WTC11 (cell line): ENCODE results near the gene KIF3C. TPM values are rescaled to one million over a fixed set of nuclear protein-coding genes. Genes with fewer than 3 reads are reported as not detected.
A peak's percentile ranks its signal among the peaks of the same experiment; 100 is the strongest.
"Not testable (repeated sequence)": the region's sequence is repeated elsewhere in the genome, so short reads cannot be mapped to it uniquely, and the experiment has no call there.

Source experiments
- ATAC-seq: fragments of 200-7000 bp; cut with Tn5 transposase; 2 replicates; pipeline ENCODE4 v1.10.0; 2021; ENCODE audit warnings: mild to moderate bottlenecking, moderate library complexity
- CTCF ChIA-PET: fragments of 300-600 bp; sonication (Branson Sonifier 250); formaldehyde crosslinking; loops from one replicate; lab custom pipeline; 2021; ENCODE audit warnings: antibody characterized with exemption; lab: Charles Lee
- POLR2A ChIA-PET: fragments of 350-600 bp; sonication (Branson Sonifier 250); formaldehyde crosslinking; loops from one replicate; lab custom pipeline; 2021; ENCODE audit warnings: antibody characterized with exemption; lab: Charles Lee
- DNase-seq: peaks from one replicate; pipeline ENCODE4 v3.0.0; 2021; ENCODE audit warnings: low spot score
- H3K27ac Mint-ChIP-seq: 2 replicates; pipeline ENCODE4 v1.8.0; 2021; ENCODE audit warnings: mixed read lengths
- H3K27me3 Mint-ChIP-seq: 2 replicates; pipeline ENCODE4 v1.8.0; 2021; ENCODE audit warnings: low read depth, mild to moderate bottlenecking, moderate library complexity, mixed read lengths
- H3K36me3 Mint-ChIP-seq: 2 replicates; pipeline ENCODE4 v1.8.0; 2021; ENCODE audit warnings: mixed read lengths
- H3K4me1 Mint-ChIP-seq: 2 replicates; pipeline ENCODE4 v1.8.0; 2022; ENCODE audit warnings: mixed read lengths
- H3K4me3 Mint-ChIP-seq: 2 replicates; pipeline ENCODE4 v1.8.0; 2021; ENCODE audit warnings: mild to moderate bottlenecking, moderate library complexity, mixed read lengths
- H3K9me3 Mint-ChIP-seq: 2 replicates; pipeline ENCODE4 v1.8.0; 2021; ENCODE audit warnings: mixed read lengths
- CDX4 ChIP-seq: fragments of 250-450 bp; sonication (Bioruptor Pico); IDR thresholded peaks from 2 replicates; pipeline ENCODE4 v1.9.0; 2021; ENCODE audit warnings: moderate library complexity, mild to moderate bottlenecking, inconsistent platforms, borderline replicate concordance
- CREM ChIP-seq: sonication (generic); formaldehyde crosslinking; IDR thresholded peaks from 2 replicates; pipeline ENCODE4 v1.8.1; 2022; ENCODE audit warnings: mild to moderate bottlenecking, missing genetic modification reagents, moderate library complexity
- E2F1 ChIP-seq: sonication (generic); formaldehyde crosslinking; IDR thresholded peaks from 2 replicates; pipeline ENCODE4 v1.8.0; 2022; ENCODE audit warnings: mild to moderate bottlenecking, missing genetic modification reagents
- ESRRA ChIP-seq: sonication (generic); formaldehyde crosslinking; IDR thresholded peaks from 2 replicates; pipeline ENCODE4 v1.8.1; 2022; ENCODE audit warnings: mild to moderate bottlenecking, missing genetic modification reagents, borderline replicate concordance
- ETV6 ChIP-seq: sonication (generic); formaldehyde crosslinking; IDR thresholded peaks from 2 replicates; pipeline ENCODE4 v1.8.1; 2022; ENCODE audit warnings: mild to moderate bottlenecking, missing genetic modification reagents
- FOXK1 ChIP-seq: sonication (generic); formaldehyde crosslinking; IDR thresholded peaks from 2 replicates; pipeline ENCODE4 v1.8.0; 2022; ENCODE audit warnings: mild to moderate bottlenecking, moderate library complexity, missing genetic modification reagents
- GABPB1 ChIP-seq: sonication (generic); formaldehyde crosslinking; IDR thresholded peaks from 2 replicates; pipeline ENCODE4 v1.8.1; 2023; ENCODE audit warnings: mild to moderate bottlenecking, missing genetic modification reagents
- GRHL2 ChIP-seq: fragments of 250-450 bp; sonication (Bioruptor Pico); IDR thresholded peaks from 2 replicates; pipeline ENCODE4 v1.8.0; 2022; ENCODE audit warnings: mild to moderate bottlenecking, moderate library complexity; ENCODE audit not compliant: insufficient replicate concordance, severe bottlenecking
- GTF2I ChIP-seq: fragments of 250-450 bp; sonication (Bioruptor Pico); conservative IDR thresholded peaks from 2 replicates; pipeline ENCODE4 v1.4.0; 2021; ENCODE audit warnings: mild to moderate bottlenecking
- RELA ChIP-seq: sonication (generic); formaldehyde crosslinking; IDR thresholded peaks from 2 replicates; pipeline ENCODE4 v1.8.1; 2022; ENCODE audit warnings: missing genetic modification reagents, mild to moderate bottlenecking, borderline replicate concordance
- SMAD3 ChIP-seq: sonication (generic); formaldehyde crosslinking; IDR thresholded peaks from 2 replicates; pipeline ENCODE4 v1.8.0; 2022; ENCODE audit warnings: missing genetic modification reagents, mild to moderate bottlenecking, borderline replicate concordance
- SMAD4 ChIP-seq: sonication (generic); formaldehyde crosslinking; IDR thresholded peaks from 2 replicates; pipeline ENCODE4 v1.8.0; 2022; ENCODE audit warnings: mild to moderate bottlenecking, missing genetic modification reagents
- TP53 ChIP-seq: sonication (generic); formaldehyde crosslinking; IDR thresholded peaks from 2 replicates; pipeline ENCODE4 v1.8.1; 2023; ENCODE audit warnings: mild to moderate bottlenecking, missing genetic modification reagents
- USF2 ChIP-seq: sonication (generic); formaldehyde crosslinking; IDR thresholded peaks from 2 replicates; pipeline ENCODE4 v1.8.1; 2023; ENCODE audit warnings: mild to moderate bottlenecking, missing genetic modification reagents, moderate library complexity
- ZMAT4 ChIP-seq: fragments of 250-450 bp; sonication (Bioruptor Pico); IDR thresholded peaks from 2 replicates; pipeline ENCODE4 v1.9.0; 2021; ENCODE audit warnings: mild to moderate bottlenecking
- ZNF317 ChIP-seq: sonication (generic); formaldehyde crosslinking; IDR thresholded peaks from 2 replicates; pipeline ENCODE4 v1.8.1; 2023; ENCODE audit warnings: low read depth, mild to moderate bottlenecking, moderate library complexity, missing genetic modification reagents, borderline replicate concordance
- ZNF423 ChIP-seq: fragments of 250-450 bp; sonication (Bioruptor Pico); IDR thresholded peaks from 2 replicates; pipeline ENCODE4 v2.1.2; 2022; ENCODE audit warnings: mild to moderate bottlenecking, moderate library complexity
- ZNF512 ChIP-seq: sonication (generic); formaldehyde crosslinking; IDR thresholded peaks from 2 replicates; pipeline ENCODE4 v1.8.1; 2022; ENCODE audit warnings: missing genetic modification reagents, borderline replicate concordance
- total RNA-seq: library from RNA; stranded (reverse); gene quantifications from 3 replicates; pipeline ENCODE4 v1.2.3, GENCODE V29; 2021

Gene KIF3C
- total RNA-seq, 1 experiment from 2014 or later = 48.1 TPM

GRCh38 chr2:26001743-26002351 lies 19.6 kb upstream of the KIF3C start (continued):
- no peak for TF ChIP-seq TP53 (CRISPR knock-in tag)
- TF ChIP-seq, all 79 proteins: peak for 0

- POLR2A ChIA-PET = no interaction called here
- H3K9me3 Mint-ChIP-seq = no peaks in the 10 kb centered on the region
- no peak overlapping the region for H3K27ac Mint-ChIP-seq
- H3K27me3 Mint-ChIP-seq = no peaks in the 10 kb centered on the region
- TF ChIP-seq TP53 (CRISPR knock-in tag) (no peak), RELA (no peak), GTF2I (no peak), ETV6 (CRISPR knock-in tag) (no peak), ZNF317 (CRISPR knock-in tag) (no peak), SMAD3 (CRISPR knock-in tag) (no peak), CDX4 (no peak), SMAD4 (CRISPR knock-in tag) (no peak), USF2 (CRISPR knock-in tag) (no peak), ZNF423 (no peak), FOXK1 (CRISPR knock-in tag) (no peak)
- TF ChIP-seq, all 79 proteins: peak for 0
- ATAC-seq (no peak), DNase-seq (no peak)
- Mint-ChIP-seq H3K4me1 (peaks cover 4% of the 10 kb centered on the region), H3K36me3 (no peaks in the 10 kb centered on the region), H3K4me3 (no peak overlapping the region)
- CTCF ChIA-PET = interaction anchor here (0.9 to 1.7 kb wide), 2 partner anchors 9 to 12 kb away, joined by 3 to 6 read pairs; no protein-coding TSS in a partner anchor
Measured at GRCh38 chr2:26000561-26001082, 18.3 kb upstream of the KIF3C start.

- H3K9me3 Mint-ChIP-seq, DNase-seq, H3K27me3 Mint-ChIP-seq, CTCF ChIA-PET, H3K4me3 Mint-ChIP-seq, ATAC-seq, H3K36me3 Mint-ChIP-seq, POLR2A ChIA-PET, H3K4me1 Mint-ChIP-seq: not testable (repeated sequence)
- peak; percentile 93 for TF ChIP-seq GABPB1 (CRISPR knock-in tag)
- peak overlapping the region; percentile 21; the same call in 1 of the 2 replicates for H3K27ac Mint-ChIP-seq
Measured at GRCh38 chr2:25999406-25999805, 17.1 kb upstream of the KIF3C start.

GRCh38 chr2:25998816-25999383 lies 16.6 kb upstream of the KIF3C start:
- H3K4me1 Mint-ChIP-seq, DNase-seq, H3K36me3 Mint-ChIP-seq, H3K27me3 Mint-ChIP-seq, H3K9me3 Mint-ChIP-seq, POLR2A ChIA-PET, H3K4me3 Mint-ChIP-seq, ATAC-seq: not testable (repeated sequence)
- CTCF ChIA-PET = interaction anchor here (0.6 to 1.5 kb wide), 5 partner anchors 13 to 315 kb away, joined by 3 to 7 read pairs (median 4); no protein-coding TSS in a partner anchor
- TF ChIP-seq ZNF512 = 0 out of 2 replicates have a peak, but pooled peaks have one; percentile 81
- H3K27ac Mint-ChIP-seq = peak overlapping the region; percentile 21

GRCh38 chr2:25996844-25997243 lies 14.5 kb upstream of the KIF3C start:
- Mint-ChIP-seq H3K4me1 (peaks cover 4% of the 10 kb centered on the region), H3K27ac (no peak overlapping the region), H3K4me3 (no peak overlapping the region), H3K27me3 (no peaks in the 10 kb centered on the region), H3K36me3 (no peaks in the 10 kb centered on the region), H3K9me3 (no peaks in the 10 kb centered on the region)
- DNase-seq = no peak
- ChIA-PET POLR2A (no interaction called here), CTCF (no interaction called here)
- ATAC-seq = no peak
- TF ChIP-seq SMAD3 (CRISPR knock-in tag) (no peak), CREM (CRISPR knock-in tag) (no peak), E2F1 (CRISPR knock-in tag) (no peak), ZNF512 (no peak), TP53 (CRISPR knock-in tag) (no peak), ZMAT4 (CRISPR knock-in tag) (no peak), GRHL2 (CRISPR knock-in tag) (no peak), ESRRA (CRISPR knock-in tag) (no peak)
